NCI-H2227 (cell line): ENCODE data around the gene FUT1.
"Not testable (repeated sequence)": the region's sequence is repeated elsewhere in the genome, so short reads cannot be mapped to it uniquely, and the experiment has no call there.

Source experiments
- DNase-seq: peaks from one replicate; lab custom pipeline; 2025; ENCODE audit not compliant: unreplicated experiment; lab: John Stamatoyannopoulos, UW

The FUT1 gene

GRCh38 chr19:48768994-48769713, 16.7 kb upstream of the FUT1 start:
- DNase-seq: no peak

DNA sequence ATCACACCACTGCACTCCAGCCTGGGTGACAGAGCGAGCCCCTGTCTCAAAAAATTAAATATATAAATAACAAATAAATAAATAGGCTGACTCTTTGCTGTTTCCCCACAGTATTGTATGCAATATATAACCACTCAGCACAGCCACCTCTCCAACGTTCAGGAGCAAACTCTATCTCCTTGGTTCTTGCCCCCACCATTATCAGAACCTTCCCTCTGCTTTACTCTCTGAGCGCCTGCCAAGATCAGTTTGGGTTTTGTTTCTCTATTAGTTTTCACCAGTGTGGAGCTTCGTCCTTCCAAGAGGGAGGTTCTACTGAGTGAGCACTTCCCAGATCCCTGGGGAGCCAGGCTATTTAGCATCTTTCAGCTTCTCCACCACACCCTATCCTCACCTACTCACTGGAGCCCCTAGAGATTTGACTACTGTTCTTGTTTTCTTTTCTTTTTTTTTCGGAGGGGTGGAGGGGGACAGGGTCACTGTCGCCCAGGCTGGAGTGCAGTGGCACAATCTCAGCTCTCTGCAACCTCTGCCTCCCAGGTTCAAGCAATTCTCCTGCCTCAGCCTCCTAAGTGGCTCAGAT, 15.8 kb upstream of the FUT1 start:
- not testable (repeated sequence) for DNase-seq

GRCh38 chr19:48765816-48766215, 13.4 kb upstream of the FUT1 start:
- DNase-seq: not testable (repeated sequence)

- no peak for DNase-seq
Observed at GRCh38 chr19:48760504-48761205, 8.2 kb upstream of the FUT1 start.

- no peak for DNase-seq
Observed at GRCh38 chr19:48757741-48758144, 5.3 kb upstream of the FUT1 start.

GRCh38 chr19:48757089-48757675, 4.7 kb upstream of the FUT1 start:
- DNase-seq: no peak

DNA sequence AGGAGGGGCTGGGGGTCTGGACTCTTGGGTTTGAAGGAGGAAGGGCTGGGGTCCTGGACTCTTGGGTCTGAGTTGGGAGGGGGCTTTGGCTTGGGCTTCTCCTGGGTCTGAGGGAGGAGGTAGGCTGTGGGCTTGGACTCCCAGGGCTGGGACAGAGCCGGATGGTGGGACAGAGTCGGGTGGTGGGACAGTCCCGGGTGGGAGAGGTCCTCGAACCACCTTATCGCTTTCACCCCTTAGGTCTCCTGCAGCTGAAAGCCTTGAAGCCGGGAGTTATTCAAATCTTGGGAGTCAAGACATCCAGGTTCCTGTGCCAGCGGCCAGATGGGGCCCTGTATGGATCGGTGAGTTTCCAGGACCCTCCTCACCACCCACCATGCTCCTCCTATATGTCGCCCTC, 4.2 kb upstream of the FUT1 start:
- no peak for DNase-seq

- no peak for DNase-seq
Observed at GRCh38 chr19:48756212-48756611, 3.8 kb upstream of the FUT1 start.

DNA sequence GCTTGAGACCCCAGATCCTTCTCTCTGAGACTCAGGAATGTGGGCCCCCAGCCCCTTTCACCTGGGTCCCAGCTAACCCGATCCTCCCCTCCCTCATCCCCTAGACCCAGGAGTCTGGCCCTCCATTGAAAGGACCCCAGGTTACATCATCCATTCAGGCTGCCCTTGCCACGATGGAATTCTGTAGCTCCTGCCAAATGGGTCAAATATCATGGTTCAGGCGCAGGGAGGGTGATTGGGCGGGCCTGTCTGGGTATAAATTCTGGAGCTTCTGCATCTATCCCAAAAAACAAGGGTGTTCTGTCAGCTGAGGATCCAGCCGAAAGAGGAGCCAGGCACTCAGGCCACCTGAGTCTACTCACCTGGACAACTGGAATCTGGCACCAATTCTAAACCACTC, 3.3 kb upstream of the FUT1 start:
- no peak for DNase-seq

- DNase-seq: no peak
Observed at GRCh38 chr19:48755084-48755641, 2.7 kb upstream of the FUT1 start, which contains the start of gene FGF21. Gene FGF21 (plus strand): TSS chr19:48755524. CDS start chr19:48756237, 713 bp downstream.

DNA sequence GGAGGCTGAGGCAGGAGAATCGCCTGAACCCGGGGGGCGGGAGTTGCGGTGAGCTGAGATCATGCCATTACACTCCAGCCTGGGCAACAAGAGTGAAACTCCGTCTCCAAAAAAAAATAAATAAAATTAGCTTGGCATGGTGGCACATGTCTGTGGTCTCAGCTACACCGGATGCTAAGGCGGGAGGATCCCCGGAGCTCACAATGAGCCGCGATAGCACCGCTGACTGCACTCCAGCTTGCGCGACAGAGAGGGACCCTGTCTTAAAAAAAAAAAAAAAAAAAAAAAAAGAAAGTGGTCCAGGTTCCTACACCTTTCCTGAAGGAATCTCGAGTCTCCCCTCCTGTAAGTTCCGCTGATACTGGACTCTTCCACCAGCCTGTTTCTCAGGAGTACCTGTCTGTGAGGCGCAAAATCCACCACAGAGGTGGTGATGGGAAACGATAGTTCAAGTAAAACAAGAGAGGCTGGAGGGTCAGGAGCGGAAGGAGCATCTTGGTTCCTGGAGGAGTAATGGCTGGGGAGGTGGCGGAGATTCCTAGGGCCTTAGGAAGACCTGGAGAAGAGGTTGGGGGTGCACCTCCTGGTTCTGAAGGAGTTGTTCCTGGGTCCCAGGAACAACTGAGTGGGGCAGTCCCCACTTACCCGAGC, 471 bp downstream of the FUT1 start:
- peak; percentile 36 for DNase-seq

DNA sequence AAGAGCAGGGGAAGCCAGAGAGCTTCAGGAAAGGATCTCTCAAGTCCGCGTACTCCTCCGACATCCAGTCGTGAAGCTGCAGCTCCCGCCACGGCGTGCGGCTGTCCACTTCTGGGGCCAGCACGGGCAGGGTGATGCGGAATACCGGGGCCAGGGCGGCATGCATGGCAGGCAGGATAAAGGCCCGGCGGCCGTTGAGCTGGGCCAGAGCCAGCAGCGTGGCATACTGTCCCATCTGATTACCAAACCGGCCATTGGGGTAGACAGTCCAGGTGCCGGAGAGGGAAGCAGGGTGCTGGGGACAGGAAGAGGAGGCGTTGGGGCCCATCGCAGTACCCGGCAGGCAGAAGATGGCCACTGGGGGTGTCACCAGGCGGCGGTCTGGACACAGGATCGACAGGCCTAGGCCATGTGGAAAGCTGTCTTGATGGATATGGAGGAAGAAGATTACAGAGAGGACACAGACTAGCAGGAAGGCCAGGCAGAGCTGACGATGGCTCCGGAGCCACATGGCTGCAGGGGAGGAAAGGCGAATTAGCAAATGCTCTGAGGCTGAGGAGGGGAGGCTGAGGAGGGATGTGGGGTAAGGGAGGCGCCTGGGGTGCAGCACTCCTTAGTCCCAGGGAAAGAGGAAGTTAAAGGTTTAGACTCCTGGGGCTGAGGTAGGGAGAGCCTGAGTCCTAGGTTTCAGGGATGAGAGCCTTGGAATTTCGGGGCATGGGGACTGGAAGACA, 1.5 kb downstream of the FUT1 start:
- no peak for DNase-seq

DNA sequence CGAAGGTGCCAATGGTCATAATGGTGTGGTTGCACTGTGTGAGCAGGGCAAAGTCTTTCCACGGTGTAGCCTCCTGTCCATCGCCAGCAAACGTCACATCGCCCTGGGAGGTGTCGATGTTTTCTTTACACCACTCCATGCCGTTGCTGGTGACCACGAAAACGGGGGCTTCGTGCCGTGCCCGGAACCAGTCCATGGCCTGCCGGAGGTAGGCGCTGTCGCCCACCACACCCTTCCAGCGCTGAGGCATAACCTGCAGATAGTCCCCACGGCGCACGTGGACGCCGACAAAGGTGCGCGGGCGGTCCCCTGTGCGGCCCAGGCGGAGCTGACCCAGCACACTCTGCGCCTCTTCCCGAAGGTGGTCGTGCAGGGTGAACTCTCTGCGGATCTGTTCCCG, 2.1 kb downstream of the FUT1 start:
- no peak for DNase-seq

DNA sequence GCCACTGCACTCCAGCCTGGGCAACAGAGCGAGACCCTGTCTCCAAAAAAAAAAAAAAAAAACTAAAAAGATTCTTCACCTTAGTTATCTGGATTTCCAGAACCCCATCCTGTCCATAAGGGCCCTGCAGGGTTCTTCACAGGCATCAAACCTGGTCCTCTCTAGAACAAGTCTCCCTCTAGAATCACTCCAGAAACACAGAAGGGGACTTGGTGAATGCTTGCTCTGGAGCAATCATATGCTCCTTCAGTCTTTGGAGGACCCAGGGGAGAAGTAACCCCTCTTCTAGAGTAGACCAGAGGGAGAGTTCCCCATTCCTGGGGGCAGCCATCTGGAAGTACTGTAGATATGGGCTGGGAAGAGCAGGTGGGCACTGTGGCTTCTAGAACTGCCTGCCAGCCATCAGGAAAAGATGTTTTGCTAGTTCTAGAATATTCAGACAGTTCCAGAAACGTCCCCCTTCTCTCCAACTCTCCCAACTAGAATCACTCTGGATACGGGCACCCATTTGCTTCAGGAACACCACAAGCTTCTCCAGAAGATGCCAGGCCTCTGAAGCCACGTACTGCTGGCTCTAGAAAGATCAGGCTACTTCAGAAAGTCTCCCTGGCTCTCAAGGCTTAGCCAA, 2.8 kb downstream of the FUT1 start:
- DNase-seq: no peak

DNA sequence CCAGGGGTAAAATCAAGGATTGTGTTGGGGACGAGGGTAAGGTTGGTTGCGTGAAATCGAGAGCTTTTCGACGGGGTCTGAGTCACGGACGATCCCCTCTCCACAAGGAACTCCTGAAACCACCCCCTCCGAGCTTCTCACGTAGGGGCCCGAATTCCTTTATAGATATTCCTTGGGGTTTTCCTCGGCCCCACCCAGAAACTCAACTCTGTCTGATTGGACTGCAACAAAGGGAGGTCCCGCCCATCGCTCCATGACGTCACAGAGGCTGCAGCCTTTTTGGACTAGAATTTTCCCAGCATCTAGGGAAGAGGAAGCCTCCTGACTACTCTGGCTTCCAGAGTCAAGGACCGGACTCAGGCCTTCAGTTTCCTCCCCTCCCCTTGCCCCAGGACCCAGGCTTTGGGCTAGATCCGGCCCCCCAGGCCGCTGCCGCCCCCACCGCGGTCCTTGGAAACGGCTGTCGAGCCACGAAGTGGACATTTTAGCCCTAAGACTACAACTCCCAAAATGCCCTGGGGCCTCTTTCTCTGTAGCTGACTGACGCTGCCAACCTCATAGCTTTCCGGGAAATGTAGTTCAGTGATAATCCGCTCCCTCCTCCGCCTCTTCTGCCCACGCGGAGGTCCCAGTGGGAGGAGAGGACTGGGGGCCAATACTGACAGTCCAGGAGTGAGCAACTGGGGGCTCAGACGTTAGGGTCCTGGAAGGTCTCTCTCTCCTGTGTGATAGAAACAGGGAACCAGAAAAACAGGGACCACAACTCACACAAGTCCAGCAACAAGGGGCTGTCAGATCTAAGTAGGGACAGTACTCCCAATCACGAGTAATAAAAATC, 5.5 kb downstream of the FUT1 start, which contains the start of gene IZUMO1:
Gene IZUMO1 (minus strand): TSS at position 172 of the 838 bp plus-strand sequence. CDS start 1,050 bp downstream, outside the sequence.
- no peak for DNase-seq

GRCh38 chr19:48746110-48746509, 6.3 kb downstream of the FUT1 start:
- DNase-seq: no peak

- DNase-seq: peak; percentile 60
Observed at GRCh38 chr19:48745208-48745995, 7.0 kb downstream of the FUT1 start.

GRCh38 chr19:48742096-48742495, 10.3 kb downstream of the FUT1 start:
- DNase-seq: no peak
